Measurements from ENCODE around the gene ANKRD33B. TPM values are rescaled to one million over a fixed set of nuclear protein-coding genes. Genes with fewer than 3 reads are reported as not detected.

The ANKRD33B gene
- polyA plus RNA-seq, 1 experiment = 3.4 TPM

GRCh38 chr5:10577371-10578292, 13.8 kb downstream of the ANKRD33B start:
- no peak for TF ChIP-seq CTCF (IDR thresholded peaks at IDR 0.05; ENCODE audit: insufficient read depth, low read depth, low read length)
- no peak for DNase-seq (ENCODE audit: low read depth)
- H3K4me3 ChIP-seq (ENCODE audit: low read depth, low read length) = no peak overlapping the region
- no peaks in the 10 kb centered on the region for H3K27me3 ChIP-seq (ENCODE audit: control insufficient read depth, insufficient read depth, low read length)
- no peaks in the 10 kb centered on the region; the same call in 1 of the 2 replicates for H3K36me3 ChIP-seq (ENCODE audit: control insufficient read depth, insufficient read depth, low read length)
- POLR2A ChIA-PET = no interaction called here
- CTCF ChIA-PET = no interaction called here

- CTCF ChIA-PET = no interaction called here
- DNase-seq (ENCODE audit: low read depth) = no peak
- POLR2A ChIA-PET = no interaction called here
- H3K27me3 ChIP-seq (ENCODE audit: control insufficient read depth, insufficient read depth, low read length) = no peaks in the 10 kb centered on the region
- H3K4me3 ChIP-seq (ENCODE audit: low read depth, low read length) = no peak overlapping the region
- no peak for TF ChIP-seq CTCF (IDR thresholded peaks at IDR 0.05; ENCODE audit: insufficient read depth, low read depth, low read length)
- H3K36me3 ChIP-seq (ENCODE audit: control insufficient read depth, insufficient read depth, low read length) = no peaks in the 10 kb centered on the region; the same call in 1 of the 2 replicates
Observed at GRCh38 chr5:10578293-10578665, 14.4 kb downstream of the ANKRD33B start.

- no peak for DNase-seq (ENCODE audit: low read depth)
- Histone ChIP-seq H3K4me3 (ENCODE audit: low read depth, low read length) (no peak overlapping the region), H3K27me3 (ENCODE audit: control insufficient read depth, insufficient read depth, low read length) (no peaks in the 10 kb centered on the region), H3K36me3 (ENCODE audit: control insufficient read depth, insufficient read depth, low read length) (no peaks in the 10 kb centered on the region; the same call in 1 of the 2 replicates)
- ChIA-PET CTCF (no interaction called here), POLR2A (no interaction called here)
- TF ChIP-seq CTCF (IDR thresholded peaks at IDR 0.05; ENCODE audit: insufficient read depth, low read depth, low read length) = no peak
Observed at GRCh38 chr5:10578869-10579268, 15.0 kb downstream of the ANKRD33B start.

- Histone ChIP-seq H3K27me3 (ENCODE audit: control insufficient read depth, insufficient read depth, low read length) (no peaks in the 10 kb centered on the region), H3K36me3 (ENCODE audit: control insufficient read depth, insufficient read depth, low read length) (peaks cover 1% of the 10 kb centered on the region; the same call in 1 of the 2 replicates), H3K4me3 (ENCODE audit: low read depth, low read length) (no peak overlapping the region)
- ChIA-PET CTCF (no interaction called here), POLR2A (no interaction called here)
- TF ChIP-seq CTCF (IDR thresholded peaks at IDR 0.05; ENCODE audit: insufficient read depth, low read depth, low read length) = no peak
- no peak for DNase-seq (ENCODE audit: low read depth)
Observed at GRCh38 chr5:10579536-10580521, 16.0 kb downstream of the ANKRD33B start.
